ENCODE results near the gene MRPL10.

Gene MRPL10

DNA sequence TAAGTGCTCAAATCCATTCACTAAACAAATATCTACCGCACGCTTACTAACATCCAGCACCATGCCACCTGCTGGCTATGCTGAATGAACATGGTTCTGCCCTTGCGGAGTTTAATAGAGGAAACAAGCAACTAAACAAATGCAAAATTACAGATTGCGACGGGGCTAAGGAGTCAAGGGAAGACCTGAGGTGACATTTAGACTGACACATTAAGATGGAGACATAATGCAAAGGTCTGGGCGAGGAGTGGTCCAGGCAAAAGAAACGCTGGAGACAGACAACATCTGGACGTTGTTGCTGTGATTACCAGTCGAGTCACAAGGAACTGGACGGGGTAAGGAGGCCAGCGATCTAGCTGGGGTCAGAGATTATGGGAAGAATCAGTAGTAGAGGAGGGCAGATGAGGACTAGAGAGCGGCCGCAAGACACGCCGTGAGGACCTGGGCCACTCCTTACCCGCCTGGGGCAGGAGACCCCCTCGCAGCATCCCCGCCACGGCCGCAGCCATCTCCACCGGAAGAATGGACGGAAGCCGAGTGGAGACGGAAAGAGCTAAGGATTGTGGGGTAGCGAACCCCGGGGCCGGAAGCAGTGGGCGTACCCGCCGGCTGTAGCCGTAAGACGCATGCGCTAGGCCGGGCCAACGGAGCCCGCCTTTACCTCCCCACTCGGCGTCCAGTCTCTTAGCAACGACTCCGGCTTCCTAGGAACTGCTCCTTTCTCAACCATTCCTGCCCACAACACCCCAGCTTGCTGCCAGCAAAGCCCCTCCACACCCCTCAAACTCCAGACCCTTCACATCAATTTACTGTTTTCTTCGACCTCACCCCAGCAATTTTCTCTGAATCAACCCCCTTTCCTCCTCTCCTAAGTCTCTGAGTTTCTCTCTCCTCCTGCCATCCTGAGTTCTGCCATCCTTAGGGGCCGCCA, at the start of gene MRPL10, which contains the start of gene LRRC46:
TSS of gene MRPL10 (minus strand) at position 539 of the 931 bp plus-strand sequence. CDS start at position 509, 30 bp downstream.
TSS of gene LRRC46 (plus strand) at position 668 of the 931 bp plus-strand sequence. CDS start 320 bp downstream, outside the sequence.
- DNase-seq = peak; percentile 90 to 98

DNA sequence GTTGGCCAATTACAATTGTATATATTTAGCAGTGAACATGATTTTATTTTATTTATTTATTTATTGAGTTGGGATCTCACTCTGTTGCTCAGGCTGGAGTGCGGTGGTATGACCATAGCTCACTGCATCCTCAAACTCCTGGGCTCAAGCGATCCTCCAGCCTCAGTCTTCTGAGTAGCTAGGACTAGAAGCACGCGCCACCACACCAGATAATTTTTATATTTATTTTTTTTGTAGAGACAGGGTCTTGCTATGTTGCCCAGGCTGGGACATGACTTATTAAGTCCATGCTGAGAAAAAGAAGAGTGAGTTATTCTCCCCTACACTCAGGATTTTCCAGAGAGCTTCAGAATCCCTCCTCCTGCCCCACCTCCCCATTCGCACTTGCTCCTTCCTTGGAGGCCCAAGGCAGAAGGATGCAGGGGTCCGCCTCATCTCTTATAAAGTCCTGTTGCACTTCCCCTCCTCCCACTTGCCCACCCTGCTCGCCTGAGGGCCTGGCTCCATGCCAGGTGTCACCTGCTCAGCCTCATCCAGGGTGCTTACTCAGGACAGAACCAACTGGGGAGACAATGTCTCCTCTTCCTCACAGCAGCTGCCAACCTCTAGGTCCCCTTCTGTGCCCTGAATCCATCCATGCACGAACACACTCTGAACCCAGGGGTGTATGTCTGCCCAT, 48.6 kb upstream of the MRPL10 start:
- no peak for DNase-seq

DNA sequence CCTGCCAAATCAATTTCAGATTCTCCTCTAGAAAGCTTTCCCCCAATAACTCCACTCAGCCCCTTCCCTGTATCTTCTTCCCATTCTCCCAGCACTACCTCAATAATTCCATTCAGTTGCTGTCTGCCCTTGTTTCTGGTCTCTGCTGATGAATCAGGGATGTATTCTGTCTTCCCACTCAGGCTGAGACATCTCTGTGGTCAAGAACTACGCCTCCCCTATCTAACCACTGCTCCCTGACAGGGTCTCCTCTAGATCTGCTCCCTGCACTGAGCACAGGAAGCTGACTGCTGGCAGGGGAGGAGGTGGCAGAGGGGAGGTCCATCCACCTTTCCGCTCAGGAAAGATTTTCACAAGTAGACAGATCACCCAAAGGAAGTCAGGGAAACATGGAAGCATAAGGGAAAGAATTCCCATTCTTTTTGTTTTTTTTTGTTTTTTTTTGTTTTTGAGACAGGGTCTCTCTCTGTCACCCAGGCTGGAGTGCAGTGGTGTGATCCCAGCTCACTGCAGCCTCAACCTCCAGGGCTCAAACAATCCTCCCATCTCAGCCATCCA, 47.8 kb upstream of the MRPL10 start:
- DNase-seq = no peak

DNA sequence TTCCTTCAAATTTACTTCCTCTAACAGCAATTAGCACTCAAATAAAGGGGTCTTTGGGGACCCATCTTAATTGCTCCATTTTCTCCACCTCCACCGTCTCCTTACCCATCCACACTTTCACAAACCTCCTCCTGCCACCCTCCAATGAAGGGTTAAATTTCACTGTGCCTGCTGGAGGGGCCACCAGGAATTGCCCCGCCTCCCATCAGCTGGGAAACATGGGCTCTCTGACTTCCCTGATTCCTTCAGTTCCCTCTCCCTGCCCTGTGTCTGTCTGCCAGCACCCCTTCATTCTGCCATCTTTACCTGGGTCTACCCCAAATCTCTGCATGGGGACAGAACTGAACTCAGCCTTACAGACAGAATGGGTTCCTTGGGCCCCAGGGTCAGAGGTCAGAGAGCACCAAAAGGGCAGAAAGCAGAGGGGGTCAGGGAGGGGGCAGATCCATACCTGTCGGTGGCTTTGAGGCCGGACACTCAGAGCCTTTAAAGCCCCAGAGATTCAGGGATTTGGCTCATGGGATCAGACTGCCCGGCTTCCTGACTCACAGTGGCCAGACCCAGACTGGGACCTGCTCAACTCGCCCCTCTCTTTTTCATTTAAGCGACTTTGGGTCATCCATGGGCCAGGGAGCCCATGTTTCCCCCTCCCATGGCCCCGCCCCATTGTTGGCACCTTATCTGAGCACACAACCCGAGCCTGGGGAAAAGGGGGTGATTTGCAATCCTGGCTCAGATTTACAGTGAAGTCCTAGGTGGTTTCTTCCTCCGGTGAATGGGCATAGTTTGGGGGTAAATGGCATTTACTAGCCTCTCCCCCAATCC, 47.1 kb upstream of the MRPL10 start:
- DNase-seq = no peak

DNA sequence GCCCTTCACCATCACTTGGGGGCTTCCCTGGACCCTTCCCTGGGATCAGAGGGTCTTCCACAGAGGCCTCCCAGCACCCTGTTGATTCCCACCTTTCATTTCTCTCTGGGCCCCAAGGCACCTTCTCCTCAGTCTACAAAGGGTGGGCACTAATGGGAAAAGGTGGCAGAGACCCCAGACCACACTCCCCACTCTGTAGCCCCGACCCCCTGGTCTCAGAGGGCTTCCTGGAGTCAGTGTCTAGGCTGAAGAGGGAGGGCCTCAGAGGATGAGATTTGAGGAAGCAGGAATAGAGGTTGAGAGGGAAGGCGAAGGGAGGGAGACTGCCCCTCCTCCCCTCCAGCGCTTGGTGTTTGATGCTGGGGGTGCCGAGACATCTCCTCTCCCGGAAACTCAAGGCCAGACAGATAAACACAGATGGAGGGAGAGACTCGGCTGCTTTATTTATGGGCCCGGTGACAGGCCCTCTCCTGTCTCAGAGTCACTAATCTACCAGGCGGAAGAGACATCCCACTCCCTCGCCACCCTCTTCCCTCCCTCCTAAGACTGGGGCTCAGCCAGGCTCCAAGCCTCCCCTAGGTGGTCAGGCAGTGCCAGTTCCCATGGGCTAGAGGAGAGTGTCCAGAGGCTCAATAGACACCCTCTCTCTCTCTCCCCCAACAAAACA, 46.2 kb upstream of the MRPL10 start:
- DNase-seq = no peak

DNA sequence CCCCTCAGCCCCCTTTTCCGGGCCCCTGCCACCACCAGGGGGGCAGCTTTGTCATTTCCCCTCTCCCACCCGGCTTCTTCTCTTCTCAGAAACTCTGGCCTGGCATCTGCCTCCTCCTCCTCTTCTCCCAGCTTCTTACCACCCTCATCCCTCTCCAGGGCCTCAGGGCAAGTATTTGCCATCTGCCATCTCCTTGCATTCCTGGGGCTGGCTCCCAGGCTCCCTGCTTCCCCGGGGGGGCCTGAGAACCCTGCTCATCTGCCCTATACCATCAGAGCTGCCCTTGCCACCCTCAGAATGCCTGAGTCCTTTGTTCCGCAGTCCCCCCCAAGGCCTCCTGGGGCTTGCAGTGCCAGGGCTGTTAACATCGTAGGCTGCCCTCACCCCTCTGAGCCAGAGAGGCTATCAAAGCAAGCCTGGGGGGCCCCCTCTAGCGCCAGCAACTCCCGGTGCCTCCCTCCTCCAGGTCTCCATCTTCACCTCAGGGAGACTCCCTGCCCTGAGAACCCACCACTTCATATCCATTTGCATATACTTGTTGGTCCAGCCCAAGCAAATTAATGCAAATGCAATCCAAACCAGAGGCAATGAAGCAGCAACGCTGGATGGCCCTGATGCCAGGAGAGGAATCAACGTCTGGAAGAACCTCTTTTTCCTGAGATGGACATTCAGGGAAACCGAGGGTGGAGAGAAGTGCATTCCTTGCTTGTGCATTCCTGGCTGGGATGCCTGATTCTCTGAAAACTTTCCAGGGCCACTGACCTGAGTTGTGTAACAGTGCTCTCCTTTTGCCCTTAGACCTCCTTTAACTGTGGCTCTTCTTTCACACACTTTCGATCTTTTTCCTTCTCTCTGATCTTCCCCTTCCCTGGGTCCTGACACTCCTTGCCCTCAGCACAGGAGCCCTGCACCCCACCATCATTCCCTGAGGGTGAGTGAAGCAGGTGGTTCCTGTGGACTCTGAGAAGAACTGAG, 44.0 kb upstream of the MRPL10 start:
- DNase-seq = peak; percentile 89 to 91

DNA sequence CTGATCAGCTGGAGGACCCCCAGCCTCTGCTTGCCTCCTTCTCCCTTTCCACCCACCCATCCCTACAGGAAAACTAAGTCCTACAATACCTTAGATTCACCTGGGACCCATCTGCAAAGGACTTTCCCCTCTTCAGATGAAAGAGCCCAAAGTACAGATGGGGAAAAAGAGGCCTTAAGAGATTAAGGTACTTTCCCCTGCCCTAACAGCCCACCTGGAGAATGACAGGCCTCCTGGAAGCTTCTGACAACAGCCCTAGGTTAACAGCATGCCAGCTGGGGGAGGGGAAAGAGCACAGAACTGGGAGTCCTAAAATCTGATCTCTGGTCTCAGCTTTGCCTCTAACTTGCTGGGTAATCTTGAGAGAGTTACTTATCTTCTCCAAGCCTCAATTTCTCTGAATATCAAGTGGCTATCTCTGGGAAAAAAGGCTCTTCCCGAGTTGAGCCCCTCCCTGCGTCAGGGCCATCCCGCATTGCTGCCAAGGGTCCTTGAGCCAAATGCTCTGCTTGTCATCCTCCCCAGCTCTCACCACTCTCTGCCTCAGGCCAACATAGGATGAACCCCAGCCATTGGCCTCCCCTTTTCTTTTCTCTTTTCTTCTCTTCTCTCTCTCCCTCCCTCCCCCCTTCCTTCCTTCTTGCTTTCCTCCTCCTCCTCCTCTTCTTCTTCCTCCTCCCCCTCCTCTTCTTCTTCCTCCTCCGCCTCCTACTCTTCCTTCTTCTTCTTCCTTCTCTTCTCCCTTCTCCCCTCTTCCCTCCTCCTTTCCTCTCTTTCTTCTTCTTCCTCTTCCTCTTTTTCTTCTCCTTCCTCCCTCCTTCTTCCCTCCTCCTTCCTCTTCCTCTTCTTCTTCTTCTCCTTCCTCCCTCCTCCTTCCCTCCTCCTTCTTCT, 42.1 kb upstream of the MRPL10 start:
- no peak for DNase-seq

DNA sequence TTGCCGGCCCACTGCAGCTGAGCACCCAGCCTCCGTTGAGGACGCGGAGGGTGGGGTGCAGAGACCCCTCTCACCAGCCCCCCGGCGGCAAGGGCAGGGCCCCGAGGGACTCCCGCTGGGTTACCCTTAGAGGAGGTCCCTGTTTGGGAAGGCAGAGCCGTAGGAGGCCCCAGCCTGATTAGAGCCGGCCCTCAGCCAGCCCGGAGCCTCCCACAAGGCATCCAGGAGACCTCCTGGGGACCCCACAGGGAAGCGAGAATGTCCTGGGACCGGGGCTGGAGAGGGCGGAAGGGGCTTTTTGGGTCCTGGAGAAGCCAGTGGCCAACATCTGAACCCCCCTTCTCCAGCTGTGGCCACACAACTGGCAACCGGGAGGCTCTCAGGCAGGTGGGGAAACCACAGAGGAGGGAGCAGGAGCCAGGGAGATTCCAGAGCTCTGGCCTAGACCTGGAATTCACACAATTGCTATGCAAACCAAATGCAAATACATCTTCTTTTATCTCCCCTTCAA, 41.4 kb upstream of the MRPL10 start:
- peak; percentile 40 to 74 for DNase-seq

DNA sequence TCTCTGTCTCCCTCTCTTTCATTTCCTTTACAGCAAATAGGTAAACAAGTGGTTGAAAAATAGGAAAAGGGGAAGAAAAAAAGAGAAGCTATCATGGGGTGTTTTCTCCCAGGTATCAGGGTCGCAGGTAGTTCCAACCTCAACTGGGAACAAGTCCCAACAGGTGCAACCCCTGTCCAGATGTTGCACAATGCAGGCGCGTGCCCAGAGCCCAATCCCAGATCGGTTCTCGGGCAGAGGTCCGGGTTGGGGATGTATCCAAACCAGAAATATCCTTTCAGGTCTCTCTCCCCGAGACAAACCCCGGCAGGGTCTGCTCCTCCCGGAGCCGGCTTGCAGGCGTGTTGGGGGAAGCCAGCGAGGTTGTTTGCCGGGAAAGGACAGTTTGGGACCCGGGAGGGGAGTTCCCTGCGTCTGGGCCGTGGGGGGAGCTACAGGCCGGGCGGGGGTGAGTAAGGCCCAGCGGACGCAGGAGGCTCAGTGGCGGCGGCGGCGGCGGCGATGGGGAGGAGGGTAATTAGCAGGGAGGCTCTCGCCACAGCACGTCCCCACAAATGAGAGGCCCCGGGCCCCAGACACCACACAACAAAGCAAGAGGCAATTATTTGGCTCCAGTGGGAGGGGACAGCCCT, 40.8 kb upstream of the MRPL10 start:
- DNase-seq = no peak

DNA sequence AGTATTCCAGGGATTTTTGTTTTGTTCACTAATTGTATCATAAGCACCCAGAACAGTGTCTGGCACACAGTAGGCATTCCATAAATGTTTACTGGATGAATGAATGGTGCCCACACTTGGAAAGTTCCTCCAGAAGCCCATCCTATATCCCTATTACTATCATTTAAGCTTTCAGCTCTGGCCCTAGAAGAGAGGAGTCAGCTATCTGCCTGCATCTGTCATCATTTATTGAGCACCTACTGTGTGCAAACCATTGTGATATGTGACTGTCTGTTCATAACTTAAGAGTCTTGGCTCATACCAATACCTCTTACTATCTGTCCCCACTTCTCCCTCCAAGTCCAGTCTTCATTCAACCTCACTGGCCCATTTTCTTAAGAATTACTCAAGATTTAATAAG, 39.7 kb upstream of the MRPL10 start:
- no peak for DNase-seq

DNA sequence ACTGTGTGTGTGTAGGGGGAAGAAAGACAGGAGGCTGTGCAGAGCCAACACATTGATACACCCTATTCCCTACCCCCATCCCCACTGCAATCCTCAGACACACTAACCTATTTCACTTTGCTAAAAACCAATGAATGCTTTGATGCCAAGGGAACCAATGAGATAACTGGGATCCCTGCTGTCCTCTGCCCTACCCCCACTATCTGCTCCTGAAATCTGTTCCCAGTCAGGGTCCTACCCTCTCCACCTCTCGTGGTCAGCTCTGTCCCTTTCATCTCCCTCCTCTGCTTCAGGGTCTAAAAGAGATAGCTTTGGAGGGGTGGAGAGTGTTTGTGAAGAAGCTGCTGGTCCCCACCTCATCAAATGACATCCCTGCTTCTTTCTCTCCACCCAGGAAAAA, 38.7 kb upstream of the MRPL10 start:
- DNase-seq = no peak

DNA sequence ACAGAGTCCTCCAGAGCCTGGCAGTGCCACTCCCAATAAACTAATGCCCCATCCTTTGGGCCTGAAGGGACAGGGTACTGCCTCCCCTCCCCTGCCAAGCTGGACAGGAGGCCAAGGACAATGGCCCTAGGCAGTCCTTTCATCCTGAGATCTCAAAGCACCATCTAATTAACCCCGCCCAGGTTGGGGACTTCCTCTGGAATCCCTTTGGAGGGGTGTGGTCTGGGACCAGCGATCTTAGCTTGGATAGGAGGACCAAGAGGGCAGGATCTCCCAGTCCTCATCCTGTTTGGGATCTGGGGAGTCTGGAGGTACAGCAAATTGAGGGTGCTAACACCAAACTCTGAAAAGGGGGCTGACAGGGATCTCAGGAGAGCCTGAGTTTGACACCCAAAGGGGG, 37.8 kb upstream of the MRPL10 start:
- no peak for DNase-seq

DNA sequence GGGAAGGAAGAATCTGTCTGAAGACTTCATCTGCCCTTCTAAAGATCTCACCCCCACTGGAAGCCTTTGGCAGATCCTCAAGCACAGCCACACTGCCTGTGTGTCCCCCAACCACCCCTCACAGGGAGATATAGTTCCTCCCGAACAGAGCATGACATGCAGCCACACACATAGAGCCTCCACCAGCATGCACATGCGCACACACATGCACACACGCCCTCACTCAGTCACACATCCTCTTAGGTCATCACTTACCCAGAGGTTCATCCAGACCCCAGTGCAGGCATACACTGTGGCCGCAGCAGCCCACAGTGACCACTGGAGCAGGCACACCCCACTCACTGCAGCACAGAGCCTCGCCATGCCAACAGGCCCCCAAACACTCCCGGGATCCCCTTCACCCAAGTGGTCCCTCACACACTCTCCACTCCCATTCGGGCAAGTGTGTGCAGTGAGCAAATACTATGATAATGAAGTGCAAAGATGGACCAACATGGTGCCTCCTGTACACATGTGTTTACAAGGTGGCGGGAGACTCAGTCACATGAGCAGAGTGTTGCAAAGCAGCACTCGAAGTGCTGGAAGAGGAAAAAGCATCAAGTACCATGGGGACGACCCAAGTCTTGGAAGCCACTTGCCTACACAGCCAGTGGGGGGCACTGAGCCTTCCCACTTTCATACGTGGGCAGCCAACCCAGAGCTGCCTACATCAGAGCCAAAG, 36.6 kb upstream of the MRPL10 start:
- no peak for DNase-seq

DNA sequence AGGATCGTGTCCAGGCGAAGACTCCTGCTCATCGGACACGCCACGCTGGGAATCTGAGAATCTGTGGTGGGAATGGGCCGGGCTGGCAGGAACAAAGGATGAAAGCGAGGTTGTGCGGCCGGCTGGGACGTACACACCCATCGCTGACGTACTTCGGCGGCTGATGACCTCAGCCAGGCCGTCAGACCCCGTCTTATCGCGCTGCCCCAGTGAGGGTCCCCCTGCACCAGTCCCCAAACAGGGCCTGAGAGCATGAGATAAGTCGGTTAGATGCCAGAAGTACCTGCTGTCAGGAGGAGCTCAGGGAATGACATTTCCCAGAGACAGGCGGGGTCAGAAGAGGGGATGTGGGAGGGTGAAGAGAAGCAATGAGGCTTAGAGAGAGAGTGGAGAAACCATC, 35.6 kb upstream of the MRPL10 start:
- DNase-seq = no peak

DNA sequence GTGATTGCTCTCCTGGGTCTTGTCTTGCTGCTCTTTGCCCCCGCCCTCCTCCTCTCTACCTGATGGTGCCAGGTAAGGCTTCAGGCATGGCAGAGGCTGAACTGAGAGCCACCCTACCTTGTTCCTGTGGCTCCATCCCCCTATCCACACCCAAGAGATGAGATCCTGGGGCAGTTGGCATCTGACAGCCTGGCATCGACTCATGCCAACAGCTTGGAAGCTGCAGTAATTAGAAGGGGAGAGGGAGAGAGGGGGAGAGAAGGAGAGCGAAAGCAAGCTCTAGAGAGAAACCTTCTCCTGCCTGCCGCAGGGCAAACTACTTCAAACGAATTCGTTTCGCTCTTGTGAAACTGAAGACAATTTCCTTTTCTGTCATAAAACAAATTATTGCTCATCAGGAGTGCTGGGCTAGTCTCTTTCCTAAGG, 33.5 kb upstream of the MRPL10 start:
- DNase-seq = no peak

DNA sequence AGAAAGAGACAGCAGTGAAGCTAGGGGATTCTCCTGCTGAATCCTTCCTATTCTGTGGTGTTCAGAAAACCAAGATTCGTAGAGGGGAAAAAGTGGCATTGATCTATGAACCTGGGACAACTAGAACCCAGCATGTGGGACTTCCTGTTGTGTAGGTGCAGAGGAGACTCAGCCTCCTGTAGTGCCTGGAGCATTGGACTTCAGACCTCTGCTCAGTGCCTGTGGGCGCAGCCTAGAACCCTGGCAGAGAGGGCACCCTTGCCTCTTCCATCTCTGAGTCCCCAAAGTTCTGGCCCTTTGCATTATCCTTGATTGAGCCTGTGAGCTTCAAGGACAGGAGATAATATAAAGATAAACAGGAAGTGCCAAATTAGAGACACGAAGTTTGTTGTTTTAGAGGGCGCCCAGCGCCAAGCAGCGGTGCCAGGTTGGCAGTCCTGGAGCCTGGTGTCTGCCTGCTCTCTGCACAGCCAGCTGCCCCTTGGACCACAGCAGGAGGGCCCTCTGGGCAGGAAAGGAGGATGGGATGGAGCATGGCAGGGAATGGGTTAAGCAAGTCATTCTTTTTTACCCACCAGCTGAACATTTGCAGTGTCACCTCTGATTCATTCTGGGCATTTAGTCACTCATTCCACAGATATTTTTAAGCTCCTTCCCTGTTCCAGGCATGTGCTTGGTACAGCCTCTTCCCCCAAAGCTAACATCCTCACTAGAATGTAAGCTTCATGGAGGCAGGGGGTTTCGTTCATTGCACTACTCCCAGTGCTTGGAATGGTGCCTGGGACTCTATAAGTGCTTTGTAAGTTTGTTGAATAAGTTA, 31.5 kb upstream of the MRPL10 start:
- no peak for DNase-seq

DNA sequence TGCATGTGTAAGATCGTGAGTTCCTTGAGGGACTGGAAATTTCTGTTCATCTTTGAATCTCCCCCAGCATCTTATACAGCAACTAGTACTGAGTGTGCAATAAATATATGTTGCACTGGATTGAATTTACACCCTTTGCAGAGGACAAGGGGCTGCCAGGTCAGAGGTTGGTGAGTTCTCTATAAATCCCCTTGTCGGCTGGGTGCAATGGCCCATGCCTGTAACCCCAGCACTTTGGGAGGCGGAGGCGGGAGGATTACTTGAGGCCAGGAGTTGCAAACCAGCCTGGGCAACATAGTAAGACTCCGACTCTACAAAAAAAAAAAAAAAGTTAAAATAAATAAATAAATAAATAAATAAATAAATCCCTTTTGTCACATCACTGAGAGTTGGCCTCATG, 29.0 kb upstream of the MRPL10 start:
- no peak for DNase-seq
